HEK293 (cell line): Measurements from ENCODE around the gene PLCD1.

Experiments
- CTCF ChIA-PET: fragments of 350-600 bp; formaldehyde crosslinking; extraction: SDS; loops from one replicate; lab custom pipeline; 2021; ENCODE audit warnings: antibody characterized with exemption; lab: Yijun Ruan, JAX
- POLR2A ChIA-PET: fragments of 300-600 bp; formaldehyde crosslinking; extraction: SDS; loops from one replicate; lab custom pipeline; 2020; ENCODE audit warnings: antibody characterized with exemption, inconsistent platforms; lab: Yijun Ruan, JAX
- H3K27ac ChIP-seq: fragments of 200-500 bp; sonication (Bioruptor generic); 2 replicates; pipeline ENCODE4 v1.5.1; 2014; ENCODE audit warnings: low read depth, low read length, control low read depth, inconsistent platforms; ENCODE audit errors: extremely low read depth
- H3K36me3 ChIP-seq, 2 experiments: fragments of 200-500 bp in 1 of 2; sonication (Bioruptor generic) in 1 of 2; 1 replicate in 1 of 2; 2 replicates in 1 of 2; pipeline ENCODE4 v1.5.1; 2014 to 2017; ENCODE audit warnings: inconsistent platforms in 2 of 2, low read length in 2 of 2; ENCODE audit not compliant: control insufficient read depth in 2 of 2, insufficient read depth in 1 of 2
- H3K4me1 ChIP-seq: fragments of 200-500 bp; sonication (Bioruptor generic); 2 replicates; pipeline ENCODE4 v1.5.1; 2014; ENCODE audit warnings: mild to moderate bottlenecking, low read length, inconsistent platforms; ENCODE audit not compliant: control insufficient read depth, insufficient read depth
- H3K4me3 ChIP-seq: 2 replicates; pipeline ENCODE4 v1.5.1; 2011; ENCODE audit warnings: low read depth, mild to moderate bottlenecking, control low read depth, low read length, moderate library complexity
- H3K9me3 ChIP-seq: fragments of 200-500 bp; sonication (Bioruptor generic); 2 replicates; pipeline ENCODE4 v1.5.1; 2014; ENCODE audit warnings: low read depth, low read length, inconsistent platforms; ENCODE audit not compliant: control insufficient read depth, insufficient read depth
- KLF16 ChIP-seq: fragments of 450-650 bp; formaldehyde crosslinking; IDR thresholded peaks from 2 replicates; pipeline ENCODE4 v1.5.1; 2017; ENCODE audit warnings: missing biosample characterization, missing genetic modification characterization
- SCRT2 ChIP-seq: fragments of 450-650 bp; formaldehyde crosslinking; IDR thresholded peaks from 2 replicates; pipeline ENCODE4 v1.5.1; 2016; ENCODE audit warnings: missing biosample characterization, missing genetic modification characterization
- ZBTB7A ChIP-seq: fragments of 450-650 bp; formaldehyde crosslinking; IDR thresholded peaks from 2 replicates; pipeline ENCODE4 v1.5.1; 2016; ENCODE audit warnings: low read depth, missing biosample characterization, missing genetic modification characterization
- ZFP37 ChIP-seq: fragments of 450-650 bp; formaldehyde crosslinking; IDR thresholded peaks from 2 replicates; pipeline ENCODE4 v1.5.1; 2016; ENCODE audit warnings: missing biosample characterization, missing genetic modification characterization
- ZNF114 ChIP-seq: fragments of 450-650 bp; formaldehyde crosslinking; IDR thresholded peaks from 2 replicates; pipeline ENCODE4 v1.5.0; 2017; ENCODE audit warnings: missing biosample characterization, missing genetic modification characterization
- ZNF146 ChIP-seq: fragments of 450-650 bp; formaldehyde crosslinking; IDR thresholded peaks from 2 replicates; pipeline ENCODE4 v1.5.1; 2016; ENCODE audit warnings: missing biosample characterization, missing genetic modification characterization
- ZNF175 ChIP-seq: fragments of 450-650 bp; formaldehyde crosslinking; IDR thresholded peaks from 2 replicates; pipeline ENCODE4 v1.5.1; 2016; ENCODE audit warnings: missing biosample characterization, missing genetic modification characterization
- ZNF214 ChIP-seq: fragments of 450-650 bp; formaldehyde crosslinking; IDR thresholded peaks from 2 replicates; pipeline ENCODE4 v1.5.1; 2017; ENCODE audit warnings: missing biosample characterization, mild to moderate bottlenecking, missing genetic modification characterization, borderline replicate concordance
- ZNF366 ChIP-seq: fragments of 450-650 bp; formaldehyde crosslinking; conservative IDR thresholded peaks from 2 replicates; pipeline ENCODE4 v1.5.1; 2016; ENCODE audit warnings: missing biosample characterization, missing genetic modification characterization
- ZNF473 ChIP-seq: fragments of 450-650 bp; formaldehyde crosslinking; IDR thresholded peaks from 2 replicates; pipeline ENCODE4 v1.5.1; 2017; ENCODE audit warnings: missing biosample characterization, missing genetic modification characterization
- ZNF521 ChIP-seq: fragments of 450-650 bp; formaldehyde crosslinking; IDR thresholded peaks from 2 replicates; pipeline ENCODE4 v1.5.1; 2017; ENCODE audit warnings: missing biosample characterization, mild to moderate bottlenecking, missing genetic modification characterization
- ZNF529 ChIP-seq: fragments of 450-650 bp; formaldehyde crosslinking; IDR thresholded peaks from 2 replicates; pipeline ENCODE4 v1.5.1; 2017; ENCODE audit warnings: missing genetic modification characterization, missing biosample characterization; ENCODE audit not compliant: insufficient replicate concordance
- ZNF560 ChIP-seq: fragments of 450-650 bp; formaldehyde crosslinking; IDR thresholded peaks from 2 replicates; pipeline ENCODE4 v1.5.1; 2017; ENCODE audit warnings: missing biosample characterization, missing genetic modification characterization, borderline replicate concordance
- ZNF692 ChIP-seq: fragments of 450-650 bp; formaldehyde crosslinking; IDR thresholded peaks from 2 replicates; pipeline ENCODE4 v1.5.1; 2016; ENCODE audit warnings: missing biosample characterization, missing genetic modification characterization
- ZNF707 ChIP-seq: fragments of 450-650 bp; formaldehyde crosslinking; IDR thresholded peaks from 2 replicates; pipeline ENCODE4 v1.5.1; 2016; ENCODE audit warnings: missing biosample characterization, missing genetic modification characterization
- ZNF747 ChIP-seq: fragments of 450-650 bp; formaldehyde crosslinking; IDR thresholded peaks from 2 replicates; pipeline ENCODE4 v1.5.1; 2016; ENCODE audit warnings: missing biosample characterization, missing genetic modification characterization
- TF ChIP-seq, protein P1 (sequence below): fragments of 450-650 bp; formaldehyde crosslinking; IDR thresholded peaks from 2 replicates; pipeline ENCODE4 v1.5.1; 2017; ENCODE audit warnings: missing biosample characterization, missing genetic modification characterization
- TF ChIP-seq, protein P2 (sequence below): fragments of 450-650 bp; formaldehyde crosslinking; IDR thresholded peaks from 2 replicates; pipeline ENCODE4 v1.5.1; 2016; ENCODE audit warnings: missing biosample characterization, missing genetic modification characterization
- TF ChIP-seq, protein P3 (sequence below): fragments of 450-650 bp; formaldehyde crosslinking; IDR thresholded peaks from 2 replicates; pipeline ENCODE4 v1.5.1; 2016; ENCODE audit warnings: missing biosample characterization, missing genetic modification characterization
- TF ChIP-seq, protein P4 (sequence below): fragments of 450-650 bp; formaldehyde crosslinking; IDR thresholded peaks from 2 replicates; pipeline ENCODE4; 2016; ENCODE audit warnings: missing biosample characterization, missing genetic modification characterization
- TF ChIP-seq, protein P5 (sequence below): fragments of 450-650 bp; formaldehyde crosslinking; IDR thresholded peaks from 2 replicates; pipeline ENCODE4 v1.5.1; 2016; ENCODE audit warnings: missing biosample characterization, missing genetic modification characterization

PLCD1 gene

DNA sequence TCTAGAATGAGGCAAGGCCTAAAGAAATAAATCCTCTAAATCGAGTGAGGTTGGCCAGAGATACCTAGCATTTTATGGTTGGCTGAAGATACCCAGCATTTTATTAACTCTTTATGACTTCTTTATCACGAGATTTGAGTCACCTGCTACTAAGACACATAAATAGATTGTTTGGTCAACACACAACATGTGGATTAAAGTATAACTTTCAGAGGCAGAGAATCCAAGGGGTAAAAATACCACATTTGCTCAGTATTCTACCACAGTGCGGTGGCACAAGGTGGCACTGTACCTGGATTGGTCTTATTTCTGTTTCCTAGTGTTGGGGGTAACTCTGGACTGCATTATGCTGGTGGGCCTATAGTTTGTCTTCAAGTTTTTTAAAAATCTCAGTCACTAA, 65.8 kb downstream of the PLCD1 start (continued):
- TF ChIP-seq, protein P1, sequence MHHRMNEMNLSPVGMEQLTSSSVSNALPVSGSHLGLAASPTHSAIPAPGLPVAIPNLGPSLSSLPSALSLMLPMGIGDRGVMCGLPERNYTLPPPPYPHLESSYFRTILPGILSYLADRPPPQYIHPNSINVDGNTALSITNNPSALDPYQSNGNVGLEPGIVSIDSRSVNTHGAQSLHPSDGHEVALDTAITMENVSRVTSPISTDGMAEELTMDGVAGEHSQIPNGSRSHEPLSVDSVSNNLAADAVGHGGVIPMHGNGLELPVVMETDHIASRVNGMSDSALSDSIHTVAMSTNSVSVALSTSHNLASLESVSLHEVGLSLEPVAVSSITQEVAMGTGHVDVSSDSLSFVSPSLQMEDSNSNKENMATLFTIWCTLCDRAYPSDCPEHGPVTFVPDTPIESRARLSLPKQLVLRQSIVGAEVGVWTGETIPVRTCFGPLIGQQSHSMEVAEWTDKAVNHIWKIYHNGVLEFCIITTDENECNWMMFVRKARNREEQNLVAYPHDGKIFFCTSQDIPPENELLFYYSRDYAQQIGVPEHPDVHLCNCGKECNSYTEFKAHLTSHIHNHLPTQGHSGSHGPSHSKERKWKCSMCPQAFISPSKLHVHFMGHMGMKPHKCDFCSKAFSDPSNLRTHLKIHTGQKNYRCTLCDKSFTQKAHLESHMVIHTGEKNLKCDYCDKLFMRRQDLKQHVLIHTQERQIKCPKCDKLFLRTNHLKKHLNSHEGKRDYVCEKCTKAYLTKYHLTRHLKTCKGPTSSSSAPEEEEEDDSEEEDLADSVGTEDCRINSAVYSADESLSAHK, result no peak
- TF ChIP-seq, protein P2, sequence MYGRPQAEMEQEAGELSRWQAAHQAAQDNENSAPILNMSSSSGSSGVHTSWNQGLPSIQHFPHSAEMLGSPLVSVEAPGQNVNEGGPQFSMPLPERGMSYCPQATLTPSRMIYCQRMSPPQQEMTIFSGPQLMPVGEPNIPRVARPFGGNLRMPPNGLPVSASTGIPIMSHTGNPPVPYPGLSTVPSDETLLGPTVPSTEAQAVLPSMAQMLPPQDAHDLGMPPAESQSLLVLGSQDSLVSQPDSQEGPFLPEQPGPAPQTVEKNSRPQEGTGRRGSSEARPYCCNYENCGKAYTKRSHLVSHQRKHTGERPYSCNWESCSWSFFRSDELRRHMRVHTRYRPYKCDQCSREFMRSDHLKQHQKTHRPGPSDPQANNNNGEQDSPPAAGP (tag by site-specific recombination), result no peak

DNA sequence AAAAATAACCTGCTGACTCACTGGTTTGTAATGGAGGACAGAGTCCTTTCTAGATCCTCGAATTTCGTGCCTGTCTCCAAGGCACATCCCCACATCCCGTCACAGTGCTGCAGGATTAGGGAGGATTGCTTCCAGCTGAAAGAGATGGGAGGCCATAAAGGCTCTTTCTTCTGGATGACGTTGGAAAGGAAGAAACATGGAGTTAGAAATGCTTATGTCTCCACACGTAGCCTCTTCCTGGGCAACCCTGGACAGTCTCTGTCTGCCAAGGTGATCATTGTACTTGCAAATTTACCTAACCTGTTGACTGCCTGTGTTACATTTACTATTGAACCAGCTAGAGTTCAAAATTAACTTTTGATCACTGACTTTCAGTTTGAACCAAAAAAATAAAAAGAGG, 66.4 kb downstream of the PLCD1 start:
- H3K9me3 ChIP-seq, result no peaks in the 10 kb centered on the region
- H3K27ac ChIP-seq, result no peak overlapping the region
- no peaks in the 10 kb centered on the region for H3K4me1 ChIP-seq
- POLR2A ChIA-PET, result no interaction called here
- TF ChIP-seq SCRT2 (tag by site-specific recombination) (0 out of 2 replicates have a peak, but pooled peaks have one; percentile 29), ZBTB7A (tag by site-specific recombination) (no peak)
- H3K36me3 ChIP-seq, result no peaks in the 10 kb centered on the region
- CTCF ChIA-PET, result interaction anchor here (0.7 to 8.1 kb wide), 3 partner anchors 11 to 409 kb away, joined by 3 to 164 read pairs (median 36); no protein-coding TSS in a partner anchor
- no peak overlapping the region for H3K4me3 ChIP-seq

DNA sequence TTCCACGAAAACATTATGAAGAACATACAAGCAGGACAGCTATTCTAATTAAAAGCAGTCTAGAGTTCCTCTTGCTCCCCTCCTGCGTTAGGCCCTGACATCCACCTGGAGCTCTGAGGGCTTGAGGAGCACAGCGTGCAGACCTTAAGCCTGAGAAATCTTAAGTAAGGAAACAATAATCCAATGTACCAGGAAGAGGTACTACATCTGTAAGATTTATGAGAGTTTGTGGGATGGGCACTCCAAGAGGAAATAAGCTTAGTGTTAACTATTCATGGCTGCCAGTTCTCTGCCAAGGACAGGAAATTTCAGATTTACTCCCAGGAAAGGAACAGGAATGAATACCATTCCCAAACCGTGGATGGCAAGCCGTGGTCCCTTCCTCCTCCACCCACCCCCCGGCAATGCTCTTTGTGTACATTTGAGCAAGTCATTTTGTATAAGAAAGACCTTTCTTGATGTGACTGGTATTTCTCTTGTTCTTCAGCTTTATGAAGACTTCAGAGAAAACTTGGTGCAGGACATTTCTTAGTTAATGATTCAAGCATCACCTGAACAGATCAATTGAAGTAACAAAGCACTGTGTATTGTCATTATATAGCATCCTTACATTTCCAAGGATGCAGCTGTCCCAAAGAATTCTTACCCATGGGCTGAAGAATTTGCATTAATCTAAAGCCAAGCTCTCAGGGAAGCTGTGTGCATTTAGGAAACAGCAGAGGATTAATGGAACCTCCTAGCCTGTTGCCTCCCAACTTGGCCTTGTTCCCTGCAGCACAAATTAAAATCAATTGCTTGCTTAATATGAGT, 67.6 kb downstream of the PLCD1 start:
- no peaks in the 10 kb centered on the region for H3K4me1 ChIP-seq
- TF ChIP-seq ZNF146 (tag by site-specific recombination) (no peak), ZNF114 (tag by site-specific recombination) (no peak), ZNF473 (tag by site-specific recombination) (no peak), ZNF707 (tag by site-specific recombination) (no peak), ZNF747 (no peak), ZNF560 (tag by site-specific recombination) (no peak), ZNF521 (no peak), ZNF214 (tag by site-specific recombination) (no peak), ZNF529 (tag by site-specific recombination) (no peak), ZFP37 (no peak), ZNF366 (tag by site-specific recombination) (no peak), KLF16 (no peak), ZNF692 (tag by site-specific recombination) (no peak), ZNF175 (tag by site-specific recombination) (no peak)
- TF ChIP-seq, protein P3, sequence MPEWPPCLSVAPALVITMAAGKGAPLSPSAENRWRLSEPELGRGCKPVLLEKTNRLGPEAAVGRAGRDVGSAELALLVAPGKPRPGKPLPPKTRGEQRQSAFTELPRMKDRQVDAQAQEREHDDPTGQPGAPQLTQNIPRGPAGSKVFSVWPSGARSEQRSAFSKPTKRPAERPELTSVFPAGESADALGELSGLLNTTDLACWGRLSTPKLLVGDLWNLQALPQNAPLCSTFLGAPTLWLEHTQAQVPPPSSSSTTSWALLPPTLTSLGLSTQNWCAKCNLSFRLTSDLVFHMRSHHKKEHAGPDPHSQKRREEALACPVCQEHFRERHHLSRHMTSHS, result no peak
- TF ChIP-seq, protein P4, sequence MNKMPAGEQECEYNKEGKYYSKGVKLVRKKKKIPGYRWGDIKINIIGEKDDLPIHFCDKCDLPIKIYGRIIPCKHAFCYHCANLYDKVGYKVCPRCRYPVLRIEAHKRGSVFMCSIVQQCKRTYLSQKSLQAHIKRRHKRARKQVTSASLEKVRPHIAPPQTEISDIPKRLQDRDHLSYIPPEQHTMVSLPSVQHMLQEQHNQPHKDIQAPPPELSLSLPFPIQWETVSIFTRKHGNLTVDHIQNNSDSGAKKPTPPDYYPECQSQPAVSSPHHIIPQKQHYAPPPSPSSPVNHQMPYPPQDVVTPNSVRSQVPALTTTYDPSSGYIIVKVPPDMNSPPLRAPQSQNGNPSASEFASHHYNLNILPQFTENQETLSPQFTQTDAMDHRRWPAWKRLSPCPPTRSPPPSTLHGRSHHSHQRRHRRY, result no peak
- TF ChIP-seq, protein P5, sequence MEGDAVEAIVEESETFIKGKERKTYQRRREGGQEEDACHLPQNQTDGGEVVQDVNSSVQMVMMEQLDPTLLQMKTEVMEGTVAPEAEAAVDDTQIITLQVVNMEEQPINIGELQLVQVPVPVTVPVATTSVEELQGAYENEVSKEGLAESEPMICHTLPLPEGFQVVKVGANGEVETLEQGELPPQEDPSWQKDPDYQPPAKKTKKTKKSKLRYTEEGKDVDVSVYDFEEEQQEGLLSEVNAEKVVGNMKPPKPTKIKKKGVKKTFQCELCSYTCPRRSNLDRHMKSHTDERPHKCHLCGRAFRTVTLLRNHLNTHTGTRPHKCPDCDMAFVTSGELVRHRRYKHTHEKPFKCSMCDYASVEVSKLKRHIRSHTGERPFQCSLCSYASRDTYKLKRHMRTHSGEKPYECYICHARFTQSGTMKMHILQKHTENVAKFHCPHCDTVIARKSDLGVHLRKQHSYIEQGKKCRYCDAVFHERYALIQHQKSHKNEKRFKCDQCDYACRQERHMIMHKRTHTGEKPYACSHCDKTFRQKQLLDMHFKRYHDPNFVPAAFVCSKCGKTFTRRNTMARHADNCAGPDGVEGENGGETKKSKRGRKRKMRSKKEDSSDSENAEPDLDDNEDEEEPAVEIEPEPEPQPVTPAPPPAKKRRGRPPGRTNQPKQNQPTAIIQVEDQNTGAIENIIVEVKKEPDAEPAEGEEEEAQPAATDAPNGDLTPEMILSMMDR, result no peak
- no peaks in the 10 kb centered on the region for H3K36me3 ChIP-seq
- POLR2A ChIA-PET, result no interaction called here
- H3K4me3 ChIP-seq, result no peak overlapping the region
- no peak overlapping the region for H3K27ac ChIP-seq
- CTCF ChIA-PET, result interaction anchor here (1.0 to 7.0 kb wide), 2 partner anchors 13 to 106 kb away, joined by 4 to 36 read pairs; no protein-coding TSS in a partner anchor
- no peaks in the 10 kb centered on the region for H3K9me3 ChIP-seq
